Neural crest cell (in vitro differentiated cells): ENCODE results near the gene DCUN1D4. TPM values are rescaled to one million over a fixed set of nuclear protein-coding genes. Genes with fewer than 3 reads are reported as not detected.

Experiments
- DNase-seq: peaks from one replicate; pipeline ENCODE4 v3.0.0; 2021; ENCODE audit warnings: low read depth, mixed read lengths, low spot score
- H3K27ac Mint-ChIP-seq: one replicate; pipeline ENCODE4 v1.8.0; 2021; ENCODE audit warnings: mild to moderate bottlenecking, mixed read lengths; ENCODE audit not compliant: unreplicated experiment
- H3K27me3 Mint-ChIP-seq: 2 replicates; pipeline ENCODE4 v1.8.0; 2021; ENCODE audit warnings: low read depth, mild to moderate bottlenecking, mixed read lengths
- H3K36me3 Mint-ChIP-seq: 2 replicates; pipeline ENCODE4 v1.8.0; 2021; ENCODE audit warnings: low read depth, mild to moderate bottlenecking, mixed read lengths
- H3K4me1 Mint-ChIP-seq: 2 replicates; pipeline ENCODE4 v1.8.0; 2021; ENCODE audit warnings: mixed read lengths
- H3K4me3 Mint-ChIP-seq: one replicate; pipeline ENCODE4 v1.8.0; 2021; ENCODE audit warnings: mild to moderate bottlenecking, mixed read lengths
- H3K9me3 Mint-ChIP-seq: 2 replicates; pipeline ENCODE4 v1.8.0; 2021; ENCODE audit warnings: mixed read lengths
- CTCF ChIP-seq: fragments of 200-600 bp; sonication (generic); conservative IDR thresholded peaks from 2 replicates; pipeline ENCODE4 v1.5.0; 2021; ENCODE audit warnings: antibody characterized with exemption, mild to moderate bottlenecking
- total RNA-seq: library from RNA; stranded (reverse); gene quantifications from 2 replicates; pipeline ENCODE4 v1.2.1, GENCODE V29; 2021

The DCUN1D4 gene
- total RNA-seq, 1 donor from 2014 or later = 69.0 TPM

- H3K27me3 Mint-ChIP-seq = no peaks in the 10 kb centered on the region
- no peaks in the 10 kb centered on the region for H3K9me3 Mint-ChIP-seq
- TF ChIP-seq CTCF = no peak
- no peak overlapping the region for H3K27ac Mint-ChIP-seq
- peak overlapping the region; percentile 29 for H3K4me3 Mint-ChIP-seq
- H3K4me1 Mint-ChIP-seq = peaks cover 80% of the 10 kb centered on the region
- DNase-seq = no peak
- H3K36me3 Mint-ChIP-seq = no peaks in the 10 kb centered on the region
Measured at GRCh38 chr4:51850294-51850693, 7.3 kb downstream of the DCUN1D4 start.

- H3K27me3 Mint-ChIP-seq = no peaks in the 10 kb centered on the region
- DNase-seq = no peak
- no peaks in the 10 kb centered on the region for H3K9me3 Mint-ChIP-seq
- H3K4me1 Mint-ChIP-seq = peaks cover 78% of the 10 kb centered on the region
- H3K27ac Mint-ChIP-seq = no peak overlapping the region
- no peak for TF ChIP-seq CTCF
- peak overlapping the region; percentile 15 for H3K4me3 Mint-ChIP-seq
- H3K36me3 Mint-ChIP-seq = no peaks in the 10 kb centered on the region
Measured at GRCh38 chr4:51851090-51851936, 8.4 kb downstream of the DCUN1D4 start.

- no peaks in the 10 kb centered on the region for H3K9me3 Mint-ChIP-seq
- no peaks in the 10 kb centered on the region for H3K36me3 Mint-ChIP-seq
- no peak for TF ChIP-seq CTCF
- H3K4me1 Mint-ChIP-seq = peaks cover 72% of the 10 kb centered on the region
- no peak overlapping the region for H3K27ac Mint-ChIP-seq
- no peaks in the 10 kb centered on the region for H3K27me3 Mint-ChIP-seq
- H3K4me3 Mint-ChIP-seq = no peak overlapping the region
- DNase-seq = no peak
Measured at GRCh38 chr4:51851937-51852290, 9.0 kb downstream of the DCUN1D4 start.

- DNase-seq = no peak
- peaks cover 5% of the 10 kb centered on the region for H3K36me3 Mint-ChIP-seq
- H3K27ac Mint-ChIP-seq = peak overlapping the region; percentile 76
- H3K4me3 Mint-ChIP-seq = no peak overlapping the region
- no peaks in the 10 kb centered on the region for H3K9me3 Mint-ChIP-seq
- TF ChIP-seq CTCF = no peak
- H3K4me1 Mint-ChIP-seq = peaks cover 70% of the 10 kb centered on the region
- H3K27me3 Mint-ChIP-seq = no peaks in the 10 kb centered on the region
Measured at GRCh38 chr4:51853027-51853682, 10.2 kb downstream of the DCUN1D4 start.

- no peaks in the 10 kb centered on the region for H3K27me3 Mint-ChIP-seq
- H3K9me3 Mint-ChIP-seq = no peaks in the 10 kb centered on the region
- H3K27ac Mint-ChIP-seq = no peak overlapping the region
- no peak overlapping the region for H3K4me3 Mint-ChIP-seq
- H3K4me1 Mint-ChIP-seq = peaks cover 73% of the 10 kb centered on the region
- DNase-seq = no peak
- H3K36me3 Mint-ChIP-seq = peaks cover 6% of the 10 kb centered on the region
- no peak for TF ChIP-seq CTCF
Measured at GRCh38 chr4:51855270-51855669, 12.3 kb downstream of the DCUN1D4 start.
